ENCODE results near the gene FATE1.

FATE1 gene

GRCh38 chrX:151750511-151750910 is 34.7 kb downstream of the FATE1 start:
- TF ChIP-seq REST (IDR thresholded peaks at IDR 0.05; ENCODE audit: low read depth): no peak
- no peak for TF ChIP-seq NFIC (IDR thresholded peaks at IDR 0.05)
- no peak for TF ChIP-seq RAD21 (IDR thresholded peaks at IDR 0.05; ENCODE audit: low read depth)
- TF ChIP-seq EP300 (IDR thresholded peaks at IDR 0.05; ENCODE audit: borderline replicate concordance): no peak
- TF ChIP-seq YY1 (IDR thresholded peaks at IDR 0.05; ENCODE audit: low read depth): no peak
- no peak for TF ChIP-seq EGR1 (IDR thresholded peaks at IDR 0.05)
- no peak for TF ChIP-seq FOXM1 (IDR thresholded peaks at IDR 0.05; ENCODE audit: borderline replicate concordance, low read depth)
- TF ChIP-seq MAX (IDR thresholded peaks at IDR 0.05): no peak
- no peak for TF ChIP-seq USF1 (IDR thresholded peaks at IDR 0.05)
- TF ChIP-seq CREB1 (IDR thresholded peaks at IDR 0.05; ENCODE audit: low read depth): no peak
- no peak for TF ChIP-seq TEAD4 (IDR thresholded peaks at IDR 0.05)
- TF ChIP-seq TCF12 (IDR thresholded peaks at IDR 0.05; ENCODE audit: low read depth): no peak
- TF ChIP-seq TAF1 (IDR thresholded peaks at IDR 0.05; ENCODE audit: low read depth): no peak
- no peak for TF ChIP-seq CEBPB (IDR thresholded peaks at IDR 0.05)
- TF ChIP-seq ZBTB7A (IDR thresholded peaks at IDR 0.05; ENCODE audit: low read depth): no peak

- TF ChIP-seq EP300 (IDR thresholded peaks at IDR 0.05; ENCODE audit: borderline replicate concordance) (no peak), NFIC (IDR thresholded peaks at IDR 0.05) (no peak)
Observed at GRCh38 chrX:151752847-151753246, 37.0 kb downstream of the FATE1 start.

- TF ChIP-seq TEAD4 (IDR thresholded peaks at IDR 0.05): no peak
- TF ChIP-seq TCF12 (IDR thresholded peaks at IDR 0.05; ENCODE audit: low read depth): no peak
- no peak for TF ChIP-seq TAF1 (IDR thresholded peaks at IDR 0.05; ENCODE audit: low read depth)
- TF ChIP-seq USF1 (IDR thresholded peaks at IDR 0.05): no peak
- TF ChIP-seq YY1 (IDR thresholded peaks at IDR 0.05; ENCODE audit: low read depth): no peak
- no peak for TF ChIP-seq ZBTB7A (IDR thresholded peaks at IDR 0.05; ENCODE audit: low read depth)
- no peak for TF ChIP-seq MAX (IDR thresholded peaks at IDR 0.05)
- no peak for TF ChIP-seq EP300 (IDR thresholded peaks at IDR 0.05; ENCODE audit: borderline replicate concordance)
- TF ChIP-seq CREB1 (IDR thresholded peaks at IDR 0.05; ENCODE audit: low read depth): no peak
- peak; percentile 45 for TF ChIP-seq NFIC (IDR thresholded peaks at IDR 0.05)
- TF ChIP-seq RAD21 (IDR thresholded peaks at IDR 0.05; ENCODE audit: low read depth): peak; percentile 87
- TF ChIP-seq FOXM1 (IDR thresholded peaks at IDR 0.05; ENCODE audit: borderline replicate concordance, low read depth): no peak
- TF ChIP-seq EGR1 (IDR thresholded peaks at IDR 0.05): no peak
- TF ChIP-seq REST (IDR thresholded peaks at IDR 0.05; ENCODE audit: low read depth): peak; percentile 67
- TF ChIP-seq CEBPB (IDR thresholded peaks at IDR 0.05): peak; percentile 81
Observed at GRCh38 chrX:151753313-151754046, 37.6 kb downstream of the FATE1 start.

- TF ChIP-seq CREB1 (IDR thresholded peaks at IDR 0.05; ENCODE audit: low read depth): no peak
- no peak for TF ChIP-seq EP300 (IDR thresholded peaks at IDR 0.05; ENCODE audit: borderline replicate concordance)
- no peak for TF ChIP-seq CEBPB (IDR thresholded peaks at IDR 0.05)
- no peak for TF ChIP-seq USF1 (IDR thresholded peaks at IDR 0.05)
- no peak for TF ChIP-seq TAF1 (IDR thresholded peaks at IDR 0.05; ENCODE audit: low read depth)
- TF ChIP-seq MAX (IDR thresholded peaks at IDR 0.05): no peak
Observed at GRCh38 chrX:151754047-151754429, 38.2 kb downstream of the FATE1 start.

GRCh38 chrX:151754641-151755215 is 38.9 kb downstream of the FATE1 start:
- no peak for TF ChIP-seq NFIC (IDR thresholded peaks at IDR 0.05)
- no peak for TF ChIP-seq FOXM1 (IDR thresholded peaks at IDR 0.05; ENCODE audit: borderline replicate concordance, low read depth)
- no peak for TF ChIP-seq EP300 (IDR thresholded peaks at IDR 0.05; ENCODE audit: borderline replicate concordance)
- no peak for TF ChIP-seq TAF1 (IDR thresholded peaks at IDR 0.05; ENCODE audit: low read depth)
